ENCODE data around the gene QKI.
"Not testable (repeated sequence)": the region's sequence is repeated elsewhere in the genome, so short reads cannot be mapped to it uniquely, and the experiment has no call there.

Gene QKI

GRCh38 chr6:163414117-163414945 lies at the start of gene QKI:
QKI (plus strand) TSS chr6:163414718; CDS start chr6:163415194, 476 bp downstream.
- peak; percentile 56 for DNase-seq

GRCh38 chr6:163366288-163366687 lies 48.2 kb upstream of the QKI start:
- no peak for DNase-seq

GRCh38 chr6:163367497-163368183 lies 46.9 kb upstream of the QKI start:
- DNase-seq: no peak

- no peak for DNase-seq
These were observed 45.4 kb upstream of the QKI start for GRCh38 chr6:163369141-163369540.

GRCh38 chr6:163369628-163370365 lies 44.7 kb upstream of the QKI start:
- no peak for DNase-seq

GRCh38 chr6:163370464-163371117 lies 43.9 kb upstream of the QKI start:
- DNase-seq: no peak

GRCh38 chr6:163371129-163371528 lies 43.4 kb upstream of the QKI start:
- DNase-seq: no peak

GRCh38 chr6:163373240-163373639 lies 41.3 kb upstream of the QKI start:
- DNase-seq: no peak

GRCh38 chr6:163375361-163375760 lies 39.2 kb upstream of the QKI start:
- no peak for DNase-seq

GRCh38 chr6:163376187-163376586 lies 38.3 kb upstream of the QKI start:
- no peak for DNase-seq

- DNase-seq: no peak
These were observed 37.0 kb upstream of the QKI start for GRCh38 chr6:163377561-163377960.

- no peak for DNase-seq
These were observed 34.3 kb upstream of the QKI start for GRCh38 chr6:163380216-163380615.

GRCh38 chr6:163381118-163381756 lies 33.3 kb upstream of the QKI start:
- DNase-seq: no peak

- not testable (repeated sequence) for DNase-seq
These were observed 31.1 kb upstream of the QKI start for GRCh38 chr6:163383396-163383795.

GRCh38 chr6:163383912-163384311 lies 30.6 kb upstream of the QKI start:
- DNase-seq: no peak

- DNase-seq: no peak
These were observed 30.0 kb upstream of the QKI start for GRCh38 chr6:163384510-163384909.

- not testable (repeated sequence) for DNase-seq
These were observed 29.0 kb upstream of the QKI start for GRCh38 chr6:163385503-163385902.

GRCh38 chr6:163386329-163386908 lies 28.1 kb upstream of the QKI start:
- DNase-seq: no peak

GRCh38 chr6:163387317-163387716 lies 27.2 kb upstream of the QKI start:
- no peak for DNase-seq

GRCh38 chr6:163389354-163389753 lies 25.2 kb upstream of the QKI start:
- DNase-seq: no peak

GRCh38 chr6:163390770-163391169 lies 23.7 kb upstream of the QKI start:
- DNase-seq: no peak

- DNase-seq: no peak
These were observed 22.5 kb upstream of the QKI start for GRCh38 chr6:163391985-163392384.

Data from NK-92 treated with Interleukin-12 subunit alpha and Interleukin-12 subunit beta, amount 100 ng/mL, for 24 hours (cell line).